SK-N-SH treated with all-trans-retinoic acid at 6 μM for 48 hours (cell line): Measurements from ENCODE around the gene HLA-F.

Experiments used
- RARB ChIP-seq: fragments of 250-450 bp; sonication (Bioruptor Pico); IDR thresholded peaks from 2 replicates; pipeline ENCODE4 v1.8.0; 2021; ENCODE audit warnings: mild to moderate bottlenecking, moderate library complexity
- TSHZ2 ChIP-seq: fragments of 250-450 bp; sonication (Bioruptor Pico); IDR thresholded peaks from 2 replicates; pipeline ENCODE4 v1.5.0; 2020; ENCODE audit warnings: mild to moderate bottlenecking, moderate library complexity
- ZFP30 ChIP-seq: fragments of 450-650 bp; formaldehyde crosslinking; IDR thresholded peaks from 2 replicates; pipeline ENCODE4 v1.5.0; 2022; ENCODE audit warnings: mild to moderate bottlenecking, moderate library complexity

DNA sequence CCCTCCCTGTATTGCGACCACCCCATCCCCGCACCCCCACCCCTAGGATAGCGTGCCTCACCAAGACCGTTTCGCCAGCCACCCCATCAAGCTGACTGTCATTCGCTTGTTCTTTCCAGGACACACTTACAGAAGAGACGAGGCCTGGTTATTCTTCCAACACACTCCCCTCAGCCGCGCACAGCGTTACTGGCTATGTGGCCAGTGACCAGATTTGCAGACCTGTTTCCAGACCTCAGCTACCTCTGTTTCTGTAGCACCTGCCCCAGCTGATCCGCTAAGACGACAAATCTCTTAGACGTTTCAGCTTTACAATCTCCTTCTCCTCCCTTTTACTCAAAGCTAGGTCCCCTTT, 26.1 kb downstream of the HLA-F start:
- no peak for TF ChIP-seq TSHZ2
- TF ChIP-seq RARB (CRISPR knock-in tag): no peak
- no peak for TF ChIP-seq ZFP30
